Testis (tissue), 2 donors: ENCODE results near the gene CATSPERE.

ENCODE experiments used
- POLR2A ChIP-seq: fragments of 450-650 bp; IDR thresholded peaks from one replicate; pipeline ENCODE4 v1.6.1; 2017; ENCODE audit warnings: antibody characterized with exemption, mild to moderate bottlenecking, moderate library complexity
- TF ChIP-seq, protein P1 (sequence below), 3 experiments: fragments of 450-650 bp in 2 of 3; fragments of 200-600 bp in 1 of 3; sonication (generic) in 1 of 3; IDR thresholded peaks; one replicate each; pipeline ENCODE4 v1.5.1; 2016 to 2019; ENCODE audit warnings: antibody characterized with exemption in 3 of 3, mild to moderate bottlenecking in 2 of 3, moderate library complexity in 1 of 3

DNA sequence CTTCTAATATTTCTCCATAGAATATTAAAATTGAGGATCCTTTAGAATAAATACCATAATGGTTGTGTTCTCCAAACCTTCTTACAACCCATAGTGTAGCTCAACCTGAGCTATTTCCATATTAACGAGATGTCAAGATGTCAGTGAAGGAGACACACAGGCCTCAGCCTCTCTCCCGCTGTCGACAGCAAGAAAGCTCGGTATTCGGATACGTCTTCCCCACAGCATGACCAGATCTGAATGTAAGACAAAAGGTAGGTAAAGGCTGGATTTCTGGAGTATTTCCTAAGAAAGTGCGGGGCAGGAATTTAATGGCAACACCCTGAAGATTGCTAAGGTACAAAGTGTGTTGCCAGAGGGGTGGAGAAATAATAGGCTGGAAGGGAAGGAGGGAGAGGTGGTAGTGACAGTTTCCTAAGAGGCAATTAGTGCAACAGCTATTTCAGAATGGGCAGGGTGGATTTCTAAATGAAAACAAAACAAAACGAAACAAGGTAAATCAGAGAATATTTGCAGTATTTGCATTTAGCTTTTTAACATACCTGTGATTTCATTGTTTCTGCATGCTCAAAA, 11.1 kb upstream of the CATSPERE start:
- TF ChIP-seq, protein P1, sequence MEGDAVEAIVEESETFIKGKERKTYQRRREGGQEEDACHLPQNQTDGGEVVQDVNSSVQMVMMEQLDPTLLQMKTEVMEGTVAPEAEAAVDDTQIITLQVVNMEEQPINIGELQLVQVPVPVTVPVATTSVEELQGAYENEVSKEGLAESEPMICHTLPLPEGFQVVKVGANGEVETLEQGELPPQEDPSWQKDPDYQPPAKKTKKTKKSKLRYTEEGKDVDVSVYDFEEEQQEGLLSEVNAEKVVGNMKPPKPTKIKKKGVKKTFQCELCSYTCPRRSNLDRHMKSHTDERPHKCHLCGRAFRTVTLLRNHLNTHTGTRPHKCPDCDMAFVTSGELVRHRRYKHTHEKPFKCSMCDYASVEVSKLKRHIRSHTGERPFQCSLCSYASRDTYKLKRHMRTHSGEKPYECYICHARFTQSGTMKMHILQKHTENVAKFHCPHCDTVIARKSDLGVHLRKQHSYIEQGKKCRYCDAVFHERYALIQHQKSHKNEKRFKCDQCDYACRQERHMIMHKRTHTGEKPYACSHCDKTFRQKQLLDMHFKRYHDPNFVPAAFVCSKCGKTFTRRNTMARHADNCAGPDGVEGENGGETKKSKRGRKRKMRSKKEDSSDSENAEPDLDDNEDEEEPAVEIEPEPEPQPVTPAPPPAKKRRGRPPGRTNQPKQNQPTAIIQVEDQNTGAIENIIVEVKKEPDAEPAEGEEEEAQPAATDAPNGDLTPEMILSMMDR (IDR thresholded peaks at IDR 0.05): no peak
- TF ChIP-seq POLR2A: no peak
